Activated T-cell treated with anti-CD3 and anti-CD28 coated beads, Interleukin-2, amount 50 U/mL, for 72 hours (primary cell): Measurements from ENCODE around the gene NGEF. TPM values are rescaled to one million over a fixed set of nuclear protein-coding genes. Genes with fewer than 3 reads are reported as not detected.

ENCODE experiments used
- ATAC-seq, 2 donors: fragments of 150-1000 bp; cut with Tn5 transposase; replicated peaks in 1 of 2; 2 replicates each; pipeline ENCODE4 v1.10.0; 2021; ENCODE audit warnings: moderate library complexity in 2 of 2, mild to moderate bottlenecking in 1 of 2
- DNase-seq, 2 donors: peaks; one replicate each; pipeline ENCODE4 v3.0.0; 2021 to 2022; ENCODE audit warnings: mixed read lengths in 1 of 2
- H3K27ac Mint-ChIP-seq: one replicate; pipeline ENCODE4 v1.8.0; 2022; ENCODE audit warnings: mild to moderate bottlenecking, moderate library complexity, mixed read lengths
- H3K27me3 Mint-ChIP-seq: one replicate; pipeline ENCODE4 v1.8.0; 2022; ENCODE audit warnings: low read depth, mixed read lengths
- H3K36me3 Mint-ChIP-seq, 2 donors: one replicate each; pipeline ENCODE4 v1.8.0; 2022; ENCODE audit warnings: mixed read lengths in 2 of 2, mild to moderate bottlenecking in 1 of 2; ENCODE audit not compliant: insufficient read depth in 2 of 2
- H3K4me1 Mint-ChIP-seq: one replicate; pipeline ENCODE4 v1.8.0; 2022; ENCODE audit warnings: low read depth, mixed read lengths
- H3K4me3 Mint-ChIP-seq, 2 donors: one replicate each; pipeline ENCODE4 v1.8.0; 2022; ENCODE audit warnings: mild to moderate bottlenecking in 2 of 2, mixed read lengths in 2 of 2, moderate library complexity in 2 of 2
- H3K9me3 Mint-ChIP-seq, 2 donors: one replicate each; pipeline ENCODE4 v1.8.0; 2022; ENCODE audit warnings: mixed read lengths in 2 of 2
- total RNA-seq, 2 donors: library from RNA; stranded (reverse); gene quantifications; one replicate each; pipeline ENCODE4 v1.2.3, GENCODE V29; 2022

Gene NGEF
- total RNA-seq, 2 donors from 2014 or later, result 0.55 to 2.3 TPM

DNA sequence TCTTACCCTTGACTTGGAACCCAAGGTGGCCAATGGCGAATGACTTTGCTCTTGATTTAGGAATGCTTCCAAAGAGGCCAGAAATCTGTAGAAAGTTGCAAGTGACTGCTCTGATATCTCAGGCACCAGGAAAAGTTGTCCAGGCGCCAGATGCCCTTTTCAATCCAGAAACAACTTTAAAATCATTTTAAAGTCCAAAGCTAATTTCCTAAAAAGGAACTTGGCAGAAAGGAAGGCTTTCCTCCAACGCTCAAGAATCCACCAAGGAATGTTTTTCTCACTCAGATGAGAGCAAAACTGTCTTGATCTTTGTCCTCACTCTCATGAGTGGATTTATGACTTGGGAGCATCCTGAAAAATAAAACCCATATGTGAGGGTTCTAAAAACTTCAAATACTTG lies 5.3 kb downstream of the NGEF start:
- Mint-ChIP-seq H3K27ac (no peak overlapping the region), H3K36me3 (no peaks in the 10 kb centered on the region), H3K27me3 (no peaks in the 10 kb centered on the region), H3K4me1 (no peaks in the 10 kb centered on the region), H3K4me3 (no peak overlapping the region), H3K9me3 (no peaks in the 10 kb centered on the region)
- ATAC-seq (no peak), DNase-seq (no peak)

- no peak for DNase-seq
- no peaks in the 10 kb centered on the region for H3K36me3 Mint-ChIP-seq
Measured at GRCh38 chr2:233007270-233007669, 5.8 kb downstream of the NGEF start.

DNA sequence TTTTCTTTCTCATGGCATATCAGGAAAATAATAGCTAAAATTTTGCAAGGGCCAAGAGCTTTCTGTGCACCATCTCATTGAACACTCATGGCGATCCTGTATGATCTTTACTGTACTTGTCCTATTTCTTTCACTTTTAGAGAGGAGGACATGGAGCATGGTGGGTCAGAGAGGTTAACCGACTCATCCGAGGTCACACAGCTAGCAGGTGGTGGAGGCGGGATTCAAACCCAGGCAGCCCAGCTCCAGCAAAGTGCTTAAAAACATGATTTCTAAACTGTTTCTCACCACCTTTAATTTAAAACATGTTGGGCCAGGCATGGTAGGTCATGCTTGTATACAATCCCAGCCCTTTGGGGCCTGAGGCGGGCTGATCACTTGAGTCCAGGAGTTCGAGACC lies 6.4 kb downstream of the NGEF start:
- ATAC-seq (no peak), DNase-seq (no peak)
- no peaks in the 10 kb centered on the region for H3K27me3 Mint-ChIP-seq
- no peak overlapping the region for H3K27ac Mint-ChIP-seq
- H3K4me3 Mint-ChIP-seq, result no peak overlapping the region
- no peaks in the 10 kb centered on the region for H3K36me3 Mint-ChIP-seq
- no peaks in the 10 kb centered on the region for H3K4me1 Mint-ChIP-seq
- no peaks in the 10 kb centered on the region for H3K9me3 Mint-ChIP-seq

More at GRCh38 chr2:233007270-233007669, 5.8 kb downstream of the NGEF start:
- H3K27ac Mint-ChIP-seq, result no peak overlapping the region
- no peaks in the 10 kb centered on the region for H3K4me1 Mint-ChIP-seq
- no peaks in the 10 kb centered on the region for H3K9me3 Mint-ChIP-seq
- H3K27me3 Mint-ChIP-seq, result no peaks in the 10 kb centered on the region
- no peak for ATAC-seq
- no peak overlapping the region for H3K4me3 Mint-ChIP-seq

- DNase-seq (no peak), ATAC-seq (no peak)
- no peaks in the 10 kb centered on the region for H3K36me3 Mint-ChIP-seq
- H3K27me3 Mint-ChIP-seq, result no peaks in the 10 kb centered on the region
- no peak overlapping the region for H3K27ac Mint-ChIP-seq
- no peak overlapping the region for H3K4me3 Mint-ChIP-seq
- no peaks in the 10 kb centered on the region for H3K4me1 Mint-ChIP-seq
- no peaks in the 10 kb centered on the region for H3K9me3 Mint-ChIP-seq
Measured at GRCh38 chr2:233005096-233005495, 8.0 kb downstream of the NGEF start.

GRCh38 chr2:233003658-233004555 lies 9.1 kb downstream of the NGEF start:
- ATAC-seq, result no peak
- Mint-ChIP-seq H3K4me3 (no peak overlapping the region), H3K36me3 (no peaks in the 10 kb centered on the region), H3K4me1 (no peaks in the 10 kb centered on the region), H3K27me3 (no peaks in the 10 kb centered on the region), H3K27ac (no peak overlapping the region), H3K9me3 (no peaks in the 10 kb centered on the region)
- DNase-seq, result no peak

- no peak for ATAC-seq
- Mint-ChIP-seq H3K4me1 (no peaks in the 10 kb centered on the region), H3K36me3 (no peaks in the 10 kb centered on the region), H3K27ac (no peak overlapping the region), H3K4me3 (no peak overlapping the region), H3K9me3 (no peaks in the 10 kb centered on the region), H3K27me3 (no peaks in the 10 kb centered on the region)
- no peak for DNase-seq
Measured at GRCh38 chr2:233002829-233003657, 10.0 kb downstream of the NGEF start.

DNA sequence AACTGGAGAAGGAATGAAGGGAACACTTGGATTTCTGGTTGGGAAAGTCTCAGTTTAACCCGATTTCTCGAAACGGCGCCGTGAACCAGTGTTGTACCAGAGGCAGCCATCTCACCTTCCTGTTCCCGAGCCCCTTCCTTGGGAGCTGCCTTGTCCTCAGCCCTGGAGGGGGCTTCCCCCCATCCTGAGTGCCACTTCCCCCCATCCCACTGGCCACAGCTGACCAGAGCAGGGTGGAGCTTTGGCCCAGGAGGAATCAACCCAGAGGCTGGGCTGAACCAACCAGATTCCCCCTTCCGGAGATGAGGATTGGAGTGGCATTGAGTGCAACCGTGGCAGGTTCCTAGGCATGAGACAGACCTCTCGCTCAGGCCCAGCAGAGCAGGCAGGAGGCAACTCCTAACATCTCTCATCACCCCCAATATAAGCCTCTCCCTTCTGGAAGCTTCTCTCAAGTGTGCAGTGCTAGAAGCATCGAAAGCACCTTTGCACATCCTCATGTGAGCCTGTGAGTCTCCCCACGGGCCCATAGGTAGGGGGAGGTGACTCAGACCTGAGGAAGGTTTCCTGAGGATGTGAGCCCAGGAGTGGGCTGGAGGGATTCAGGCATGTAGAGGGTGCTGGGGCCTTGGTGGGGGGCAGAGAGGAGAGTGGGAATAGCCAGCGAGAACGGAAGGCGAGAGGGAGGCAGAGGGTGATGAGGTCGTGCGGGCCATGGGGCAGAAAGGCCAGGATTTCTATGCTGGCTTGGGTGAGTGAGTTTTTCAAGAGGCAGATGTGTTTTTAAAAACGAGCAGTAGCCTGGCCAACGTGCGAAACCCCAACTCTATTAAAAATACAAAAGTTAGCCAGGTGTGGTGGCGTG lies 11.9 kb downstream of the NGEF start:
- Mint-ChIP-seq H3K4me3 (no peak overlapping the region), H3K27me3 (no peaks in the 10 kb centered on the region), H3K36me3 (no peaks in the 10 kb centered on the region), H3K4me1 (no peaks in the 10 kb centered on the region), H3K9me3 (no peaks in the 10 kb centered on the region), H3K27ac (no peak overlapping the region)
- DNase-seq, result no peak
- ATAC-seq, result no peak

DNA sequence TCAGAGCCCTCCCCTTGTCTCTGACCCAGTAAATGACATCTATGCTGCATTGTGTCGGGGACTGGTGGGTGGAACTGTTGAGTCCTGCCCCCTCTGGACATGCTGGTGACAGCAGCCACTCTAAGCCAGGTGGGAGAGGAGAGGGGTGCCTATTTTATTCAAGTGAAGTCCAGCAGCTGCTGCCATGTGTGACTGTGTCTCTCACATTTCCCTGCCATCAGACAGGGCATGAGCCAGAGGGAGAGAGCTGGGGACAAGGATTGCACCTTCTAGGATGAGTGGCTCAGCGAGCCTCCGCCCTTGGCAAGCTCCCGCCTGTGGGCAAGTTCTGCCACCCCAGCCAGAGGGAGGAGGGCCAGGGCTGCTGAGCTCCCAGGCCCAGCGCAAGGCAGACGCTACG lies 13.7 kb downstream of the NGEF start:
- Mint-ChIP-seq H3K4me1 (no peaks in the 10 kb centered on the region), H3K27me3 (no peaks in the 10 kb centered on the region)
- no peak for ATAC-seq

DNA sequence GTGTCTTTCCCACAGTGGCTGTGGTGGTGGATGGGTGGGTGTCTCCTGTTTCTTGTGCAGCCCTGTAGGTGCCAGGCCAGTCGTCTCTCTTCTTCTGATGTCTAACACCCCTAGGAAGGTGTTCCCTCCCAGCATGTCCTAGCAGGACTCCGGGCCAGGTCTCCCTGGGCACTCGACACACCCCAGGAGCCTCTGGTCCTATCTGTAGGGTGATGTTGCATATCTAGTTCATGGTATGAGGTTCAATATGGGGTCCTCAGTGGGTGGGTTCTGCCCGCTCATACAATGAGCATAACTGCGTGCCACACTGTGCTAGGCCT lies 14.4 kb downstream of the NGEF start:
- Mint-ChIP-seq H3K4me3 (no peak overlapping the region), H3K4me1 (no peaks in the 10 kb centered on the region), H3K9me3 (no peaks in the 10 kb centered on the region), H3K27ac (no peak overlapping the region), H3K27me3 (no peaks in the 10 kb centered on the region), H3K36me3 (no peaks in the 10 kb centered on the region)
- ATAC-seq (no peak), DNase-seq (no peak)

More for the DNA sequence above, 13.7 kb downstream of the NGEF start:
- no peak for DNase-seq
- Mint-ChIP-seq H3K4me3 (no peak overlapping the region), H3K27ac (no peak overlapping the region), H3K36me3 (no peaks in the 10 kb centered on the region), H3K9me3 (no peaks in the 10 kb centered on the region)

GRCh38 chr2:232997749-232998665 lies 15.0 kb downstream of the NGEF start:
- Mint-ChIP-seq H3K4me3 (no peak overlapping the region), H3K9me3 (no peaks in the 10 kb centered on the region), H3K36me3 (no peaks in the 10 kb centered on the region), H3K27me3 (no peaks in the 10 kb centered on the region), H3K4me1 (no peaks in the 10 kb centered on the region), H3K27ac (peak overlapping the region; percentile 48)
- no peak for DNase-seq
- ATAC-seq, result no peak

- Mint-ChIP-seq H3K4me3 (no peak overlapping the region), H3K36me3 (no peaks in the 10 kb centered on the region), H3K27ac (no peak overlapping the region), H3K4me1 (no peaks in the 10 kb centered on the region), H3K27me3 (no peaks in the 10 kb centered on the region), H3K9me3 (no peaks in the 10 kb centered on the region)
- DNase-seq (no peak), ATAC-seq (no peak)
Measured at GRCh38 chr2:232994446-232994845, 18.6 kb downstream of the NGEF start.

DNA sequence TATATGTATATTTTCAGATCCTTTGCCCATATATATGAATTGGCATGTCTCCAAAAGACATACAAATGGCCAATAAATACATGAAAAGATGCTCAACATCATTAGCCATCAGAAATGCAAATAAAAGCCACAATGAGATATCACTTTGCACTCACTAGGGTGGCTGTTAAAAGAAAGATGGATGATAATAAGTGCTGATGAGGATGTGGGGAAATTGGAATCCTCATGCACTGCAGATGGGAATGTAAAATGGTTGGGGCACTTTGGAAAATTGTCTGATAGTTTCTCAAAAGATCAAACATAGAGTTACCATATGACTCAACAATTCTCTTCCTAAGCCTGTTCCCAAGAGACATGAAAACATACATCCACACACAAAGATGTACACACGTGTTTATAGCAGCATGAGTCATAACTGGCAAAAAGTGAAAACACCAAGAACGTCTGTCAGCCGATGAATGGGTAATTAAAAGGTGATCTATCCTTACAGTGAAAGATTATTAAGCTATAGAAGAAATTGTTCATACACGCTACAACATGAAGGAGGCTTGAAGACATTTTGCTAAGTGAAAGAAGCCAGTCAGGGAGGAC lies 19.7 kb downstream of the NGEF start:
- Mint-ChIP-seq H3K9me3 (no peaks in the 10 kb centered on the region), H3K27ac (no peak overlapping the region), H3K4me3 (no peak overlapping the region), H3K4me1 (no peaks in the 10 kb centered on the region), H3K27me3 (no peaks in the 10 kb centered on the region), H3K36me3 (no peaks in the 10 kb centered on the region)
- ATAC-seq, result no peak
- DNase-seq, result no peak
